HG03342 (cell line): ENCODE measurements around the gene LYRM7.
"Not testable (repeated sequence)": the region's sequence is repeated elsewhere in the genome, so short reads cannot be mapped to it uniquely, and the experiment has no call there.

ENCODE experiments used
- ATAC-seq: cut with Tn5 transposase; IDR thresholded peaks from one replicate; pipeline ENCODE4 v1.9.1; 2021; ENCODE audit warnings: mild to moderate bottlenecking, moderate library complexity; ENCODE audit not compliant: unreplicated experiment

The LYRM7 gene

GRCh38 chr5:131170540-131171275, at the start of gene LYRM7:
LYRM7 (plus strand) TSS chr5:131170944; CDS start chr5:131171021, 77 bp downstream.
- ATAC-seq, result peak; percentile 98

- not testable (repeated sequence) for ATAC-seq
Observed at GRCh38 chr5:131127244-131127643, 43.5 kb upstream of the LYRM7 start.

GRCh38 chr5:131129306-131129705, 41.4 kb upstream of the LYRM7 start:
- no peak for ATAC-seq

GRCh38 chr5:131133091-131133490, 37.7 kb upstream of the LYRM7 start:
- not testable (repeated sequence) for ATAC-seq

GRCh38 chr5:131138406-131138805, 32.3 kb upstream of the LYRM7 start:
- ATAC-seq, result not testable (repeated sequence)

- no peak for ATAC-seq
Observed at GRCh38 chr5:131139321-131139720, 31.4 kb upstream of the LYRM7 start.

- no peak for ATAC-seq
Observed at GRCh38 chr5:131142970-131143617, 27.6 kb upstream of the LYRM7 start.

- no peak for ATAC-seq
Observed at GRCh38 chr5:131147258-131147657, 23.5 kb upstream of the LYRM7 start.

- ATAC-seq, result no peak
Observed at GRCh38 chr5:131148835-131149234, 21.9 kb upstream of the LYRM7 start.

- no peak for ATAC-seq
Observed at GRCh38 chr5:131150408-131150807, 20.3 kb upstream of the LYRM7 start.

GRCh38 chr5:131151216-131151615, 19.5 kb upstream of the LYRM7 start:
- no peak for ATAC-seq

- ATAC-seq, result no peak
Observed at GRCh38 chr5:131156385-131156784, 14.4 kb upstream of the LYRM7 start.

GRCh38 chr5:131156957-131157356, 13.8 kb upstream of the LYRM7 start:
- no peak for ATAC-seq

GRCh38 chr5:131160134-131160533, 10.6 kb upstream of the LYRM7 start:
- ATAC-seq, result no peak

GRCh38 chr5:131163276-131164119, 7.2 kb upstream of the LYRM7 start:
- no peak for ATAC-seq

GRCh38 chr5:131164191-131165118, 6.3 kb upstream of the LYRM7 start:
- peak; percentile 63 for ATAC-seq

- peak; percentile 83 for ATAC-seq
Observed at GRCh38 chr5:131165119-131165727, 5.5 kb upstream of the LYRM7 start, which contains the start of gene HINT1. HINT1 (minus strand) TSS chr5:131165256; CDS start chr5:131165205, 51 bp downstream.

- no peak for ATAC-seq
Observed at GRCh38 chr5:131167615-131168014, 3.1 kb upstream of the LYRM7 start.

- no peak for ATAC-seq
Observed at GRCh38 chr5:131169810-131170539, 769 bp upstream of the LYRM7 start.
